WTC11 (cell line): ENCODE data around the gene CDC20.

Experiments used
- AR ChIP-seq: fragments of 250-450 bp; sonication (Bioruptor Pico); IDR thresholded peaks from 2 replicates; pipeline ENCODE4 v1.9.0; 2021; ENCODE audit warnings: mild to moderate bottlenecking
- ATF1 ChIP-seq: sonication (generic); formaldehyde crosslinking; IDR thresholded peaks from 2 replicates; pipeline ENCODE4 v1.8.1; 2023; ENCODE audit warnings: mild to moderate bottlenecking, moderate library complexity, missing genetic modification reagents
- CREM ChIP-seq: sonication (generic); formaldehyde crosslinking; IDR thresholded peaks from 2 replicates; pipeline ENCODE4 v1.8.1; 2022; ENCODE audit warnings: mild to moderate bottlenecking, missing genetic modification reagents, moderate library complexity
- ETV6 ChIP-seq: sonication (generic); formaldehyde crosslinking; IDR thresholded peaks from 2 replicates; pipeline ENCODE4 v1.8.1; 2022; ENCODE audit warnings: mild to moderate bottlenecking, missing genetic modification reagents
- TCF7 ChIP-seq: sonication (generic); formaldehyde crosslinking; IDR thresholded peaks from 2 replicates; pipeline ENCODE4 v1.8.0; 2022; ENCODE audit warnings: mild to moderate bottlenecking, low read depth, missing genetic modification reagents, moderate library complexity
- ZNF263 ChIP-seq: sonication (generic); formaldehyde crosslinking; IDR thresholded peaks from 2 replicates; pipeline ENCODE4 v1.8.1; 2022; ENCODE audit warnings: low read depth, mild to moderate bottlenecking, moderate library complexity, missing genetic modification reagents
- TF ChIP-seq, protein P1 (sequence below): fragments of 200-600 bp; IDR thresholded peaks from 2 replicates; pipeline ENCODE4 v1.8.0; 2022; ENCODE audit warnings: antibody characterized with exemption
- TF ChIP-seq, protein P2 (sequence below): sonication (generic); formaldehyde crosslinking; IDR thresholded peaks from 2 replicates; pipeline ENCODE4 v1.8.0; 2022; ENCODE audit warnings: mild to moderate bottlenecking, missing genetic modification reagents
- TF ChIP-seq, protein P3 (sequence below): sonication (generic); formaldehyde crosslinking; IDR thresholded peaks from 2 replicates; pipeline ENCODE4 v1.8.0; 2022; ENCODE audit warnings: mild to moderate bottlenecking, missing genetic modification reagents

GRCh38 chr1:43396059-43396458, 37.3 kb downstream of the CDC20 start:
- TF ChIP-seq ETV6 (CRISPR knock-in tag) (no peak), AR (CRISPR knock-in tag) (no peak), ATF1 (CRISPR knock-in tag) (no peak), CREM (CRISPR knock-in tag) (no peak), TCF7 (CRISPR knock-in tag) (no peak), ZNF263 (CRISPR knock-in tag) (no peak)
- TF ChIP-seq, protein P1, sequence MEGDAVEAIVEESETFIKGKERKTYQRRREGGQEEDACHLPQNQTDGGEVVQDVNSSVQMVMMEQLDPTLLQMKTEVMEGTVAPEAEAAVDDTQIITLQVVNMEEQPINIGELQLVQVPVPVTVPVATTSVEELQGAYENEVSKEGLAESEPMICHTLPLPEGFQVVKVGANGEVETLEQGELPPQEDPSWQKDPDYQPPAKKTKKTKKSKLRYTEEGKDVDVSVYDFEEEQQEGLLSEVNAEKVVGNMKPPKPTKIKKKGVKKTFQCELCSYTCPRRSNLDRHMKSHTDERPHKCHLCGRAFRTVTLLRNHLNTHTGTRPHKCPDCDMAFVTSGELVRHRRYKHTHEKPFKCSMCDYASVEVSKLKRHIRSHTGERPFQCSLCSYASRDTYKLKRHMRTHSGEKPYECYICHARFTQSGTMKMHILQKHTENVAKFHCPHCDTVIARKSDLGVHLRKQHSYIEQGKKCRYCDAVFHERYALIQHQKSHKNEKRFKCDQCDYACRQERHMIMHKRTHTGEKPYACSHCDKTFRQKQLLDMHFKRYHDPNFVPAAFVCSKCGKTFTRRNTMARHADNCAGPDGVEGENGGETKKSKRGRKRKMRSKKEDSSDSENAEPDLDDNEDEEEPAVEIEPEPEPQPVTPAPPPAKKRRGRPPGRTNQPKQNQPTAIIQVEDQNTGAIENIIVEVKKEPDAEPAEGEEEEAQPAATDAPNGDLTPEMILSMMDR = no peak
- TF ChIP-seq, protein P2, sequence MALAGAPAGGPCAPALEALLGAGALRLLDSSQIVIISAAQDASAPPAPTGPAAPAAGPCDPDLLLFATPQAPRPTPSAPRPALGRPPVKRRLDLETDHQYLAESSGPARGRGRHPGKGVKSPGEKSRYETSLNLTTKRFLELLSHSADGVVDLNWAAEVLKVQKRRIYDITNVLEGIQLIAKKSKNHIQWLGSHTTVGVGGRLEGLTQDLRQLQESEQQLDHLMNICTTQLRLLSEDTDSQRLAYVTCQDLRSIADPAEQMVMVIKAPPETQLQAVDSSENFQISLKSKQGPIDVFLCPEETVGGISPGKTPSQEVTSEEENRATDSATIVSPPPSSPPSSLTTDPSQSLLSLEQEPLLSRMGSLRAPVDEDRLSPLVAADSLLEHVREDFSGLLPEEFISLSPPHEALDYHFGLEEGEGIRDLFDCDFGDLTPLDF (CRISPR knock-in tag) = no peak
- TF ChIP-seq, protein P3, sequence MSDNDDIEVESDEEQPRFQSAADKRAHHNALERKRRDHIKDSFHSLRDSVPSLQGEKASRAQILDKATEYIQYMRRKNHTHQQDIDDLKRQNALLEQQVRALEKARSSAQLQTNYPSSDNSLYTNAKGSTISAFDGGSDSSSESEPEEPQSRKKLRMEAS (CRISPR knock-in tag) = no peak
